Ascending aorta (tissue), 2 donors: ENCODE results near the gene TPST2. TPM values are rescaled to one million over a fixed set of nuclear protein-coding genes. Genes with fewer than 3 reads are reported as not detected.

Experiments used
- DNase-seq, 2 donors: peaks; one replicate each; pipeline ENCODE4 v3.0.0-alpha.2; 2019; ENCODE audit warnings: low spot score in 2 of 2
- H3K27ac ChIP-seq, 2 donors: fragments of 200-600 bp; sonication (generic); one replicate each; pipeline ENCODE4 v1.5.1; 2016 to 2017; ENCODE audit warnings: mild to moderate bottlenecking in 1 of 2
- H3K27me3 ChIP-seq: fragments of 200-600 bp; sonication (generic); one replicate; pipeline ENCODE4 v1.5.1; 2017
- H3K36me3 ChIP-seq, 2 donors: fragments of 200-600 bp; sonication (generic); one replicate each; pipeline ENCODE4 v1.5.1; 2016
- H3K4me1 ChIP-seq, 2 donors: fragments of 200-600 bp; sonication (generic); one replicate each; pipeline ENCODE4 v1.5.1; 2016 to 2017; ENCODE audit warnings: mild to moderate bottlenecking in 1 of 2
- H3K4me3 ChIP-seq, 2 donors: fragments of 200-600 bp; sonication (generic); one replicate each; pipeline ENCODE4 v1.5.1; 2016 to 2017; ENCODE audit warnings: mild to moderate bottlenecking in 1 of 2
- H3K9me3 ChIP-seq, 2 donors: fragments of 200-600 bp; sonication (generic); one replicate each; pipeline ENCODE4 v1.5.1; 2016
- intact Hi-C: fragments of 100-400 bp; cut with DNase I; formaldehyde crosslinking; loops from one replicate; pipeline ENCODE4 v1.15.1; 2023
- total RNA-seq: library from RNA; depleted of rRNA; stranded (reverse); fragments of >200 nt; gene quantifications from one replicate; pipeline ENCODE4 v1.1.0, GENCODE V29; 2016
- TF ChIP-seq, protein P1 (sequence below), 3 experiments: fragments of 200-600 bp in 2 of 3; fragments of 450-650 bp in 1 of 3; sonication (generic) in 2 of 3; IDR thresholded peaks; one replicate each; pipeline ENCODE4 v1.5.1; 2016 to 2019; ENCODE audit warnings: antibody characterized with exemption in 3 of 3, mild to moderate bottlenecking in 1 of 3, moderate library complexity in 1 of 3

TPST2 gene
- total RNA-seq, 1 donor from 2014 or later, result 251 TPM

DNA sequence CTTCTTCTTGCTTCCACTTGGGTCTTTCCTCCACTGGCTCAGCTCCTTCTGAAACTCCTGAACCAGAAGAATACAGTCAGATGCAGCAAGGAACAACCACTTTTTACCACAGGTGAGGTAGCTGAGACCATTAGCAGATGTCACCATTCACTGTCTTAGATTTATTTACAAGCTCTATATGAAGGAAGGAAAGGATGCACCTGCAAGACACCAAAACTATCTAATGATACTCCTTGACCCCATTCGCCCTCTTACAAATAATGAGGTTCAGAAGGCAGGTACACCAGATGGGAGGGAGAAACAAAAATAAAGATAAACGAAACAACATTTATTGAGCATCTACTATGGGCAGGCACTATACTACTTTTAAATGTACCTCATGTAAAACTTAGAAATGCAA lies 87.9 kb downstream of the TPST2 start:
- H3K36me3 ChIP-seq, result peaks cover 95 to 96% of the 10 kb centered on the region in 2 donors

DNA sequence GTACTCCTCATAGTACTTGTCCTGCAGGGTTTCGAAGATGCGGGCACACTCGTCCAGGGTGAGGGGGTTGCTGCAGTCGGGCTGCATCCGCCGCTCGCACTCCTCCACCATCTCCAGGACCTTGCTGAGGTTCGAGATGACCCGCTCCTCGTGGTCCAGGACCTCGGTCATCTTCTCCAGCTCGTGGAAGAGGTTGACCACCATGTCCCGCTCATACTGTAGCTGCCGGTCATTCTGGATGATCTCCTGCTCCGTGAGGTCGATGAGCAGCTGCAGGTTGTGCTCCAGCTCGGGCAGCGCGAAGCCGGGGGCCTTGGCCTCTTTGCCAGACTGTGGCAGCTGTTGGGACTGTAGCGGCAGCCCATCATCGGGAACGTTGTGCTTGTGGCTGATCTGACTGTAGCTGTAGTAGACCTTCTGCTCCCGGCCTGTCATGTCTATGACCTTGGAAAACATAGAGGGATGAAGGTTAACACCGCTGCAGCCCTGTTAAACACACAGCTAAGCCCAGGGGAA lies 90.7 kb downstream of the TPST2 start:
- no peak for DNase-seq
- Histone ChIP-seq H3K27ac (no peak overlapping the region), H3K27me3 (no peaks in the 10 kb centered on the region), H3K9me3 (no peaks in the 10 kb centered on the region), H3K4me3 (no peak overlapping the region), H3K36me3 (peaks cover 93 to 94% of the 10 kb centered on the region in 2 donors), H3K4me1 (no peaks in the 10 kb centered on the region)
- TF ChIP-seq, protein P1, sequence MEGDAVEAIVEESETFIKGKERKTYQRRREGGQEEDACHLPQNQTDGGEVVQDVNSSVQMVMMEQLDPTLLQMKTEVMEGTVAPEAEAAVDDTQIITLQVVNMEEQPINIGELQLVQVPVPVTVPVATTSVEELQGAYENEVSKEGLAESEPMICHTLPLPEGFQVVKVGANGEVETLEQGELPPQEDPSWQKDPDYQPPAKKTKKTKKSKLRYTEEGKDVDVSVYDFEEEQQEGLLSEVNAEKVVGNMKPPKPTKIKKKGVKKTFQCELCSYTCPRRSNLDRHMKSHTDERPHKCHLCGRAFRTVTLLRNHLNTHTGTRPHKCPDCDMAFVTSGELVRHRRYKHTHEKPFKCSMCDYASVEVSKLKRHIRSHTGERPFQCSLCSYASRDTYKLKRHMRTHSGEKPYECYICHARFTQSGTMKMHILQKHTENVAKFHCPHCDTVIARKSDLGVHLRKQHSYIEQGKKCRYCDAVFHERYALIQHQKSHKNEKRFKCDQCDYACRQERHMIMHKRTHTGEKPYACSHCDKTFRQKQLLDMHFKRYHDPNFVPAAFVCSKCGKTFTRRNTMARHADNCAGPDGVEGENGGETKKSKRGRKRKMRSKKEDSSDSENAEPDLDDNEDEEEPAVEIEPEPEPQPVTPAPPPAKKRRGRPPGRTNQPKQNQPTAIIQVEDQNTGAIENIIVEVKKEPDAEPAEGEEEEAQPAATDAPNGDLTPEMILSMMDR (IDR thresholded peaks at IDR 0.05), result no peak
- intact Hi-C loops, result no loop called here

More for the DNA sequence above, 87.9 kb downstream of the TPST2 start:
- Histone ChIP-seq H3K4me3 (no peak overlapping the region), H3K27me3 (no peaks in the 10 kb centered on the region), H3K27ac (no peak overlapping the region), H3K4me1 (no peaks in the 10 kb centered on the region), H3K9me3 (no peaks in the 10 kb centered on the region)
- intact Hi-C loops, result no loop called here
- DNase-seq, result no peak
- TF ChIP-seq, protein P1 (IDR thresholded peaks at IDR 0.05), result no peak

DNA sequence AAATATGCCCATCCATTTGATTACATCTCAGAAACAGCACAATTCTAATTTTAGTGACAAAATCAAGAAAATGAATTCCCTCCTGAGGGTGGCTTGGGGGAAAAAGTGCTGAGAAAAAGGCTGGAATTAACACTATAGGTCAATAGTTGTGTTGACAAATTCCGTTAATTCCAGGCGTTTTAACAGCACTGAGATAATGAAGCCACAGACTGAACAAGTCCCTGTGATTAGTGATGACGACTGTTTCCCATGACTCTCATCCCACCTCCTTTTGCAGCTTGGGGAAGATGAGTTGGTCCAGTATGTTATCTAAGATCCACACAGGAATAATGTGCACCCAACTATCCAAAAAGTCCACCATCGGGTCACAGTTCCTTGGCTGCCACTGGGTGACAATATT lies 93.5 kb downstream of the TPST2 start:
- intact Hi-C loops, result no loop called here
- Histone ChIP-seq H3K36me3 (peaks cover 93 to 94% of the 10 kb centered on the region in 2 donors), H3K27me3 (no peaks in the 10 kb centered on the region)

DNA sequence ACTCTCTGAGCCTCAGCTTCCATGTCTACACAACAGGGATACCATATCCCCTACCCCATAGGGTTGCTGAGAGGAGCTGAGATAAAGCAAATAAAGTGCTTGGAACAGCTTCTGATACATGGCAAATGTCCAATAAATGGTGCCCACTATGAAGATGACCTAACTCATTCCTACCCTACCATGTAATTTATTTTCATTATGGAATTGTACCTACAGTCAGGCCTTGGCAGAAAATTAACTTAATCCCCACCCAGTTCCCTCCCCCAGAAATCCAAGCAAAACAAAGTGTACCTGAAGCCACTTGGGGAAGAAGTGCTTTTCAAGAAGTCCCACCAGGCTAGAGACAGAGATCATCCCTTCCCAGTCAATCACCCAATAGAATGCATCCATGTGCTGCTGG lies 95.4 kb downstream of the TPST2 start:
- no peak overlapping the region for H3K4me3 ChIP-seq
- H3K36me3 ChIP-seq, result peaks cover 83 to 92% of the 10 kb centered on the region in 2 donors
- TF ChIP-seq, protein P1 (IDR thresholded peaks at IDR 0.05), result no peak
- DNase-seq, result no peak
- no peaks in the 10 kb centered on the region for H3K27me3 ChIP-seq
- no peaks in the 10 kb centered on the region for H3K9me3 ChIP-seq
- H3K4me1 ChIP-seq, result no peaks in the 10 kb centered on the region
- intact Hi-C loops, result no loop called here
- H3K27ac ChIP-seq, result no peak overlapping the region

More for the DNA sequence above, 93.5 kb downstream of the TPST2 start:
- H3K27ac ChIP-seq, result no peak overlapping the region
- no peak for DNase-seq
- TF ChIP-seq, protein P1 (IDR thresholded peaks at IDR 0.05), result no peak
- no peaks in the 10 kb centered on the region for H3K4me1 ChIP-seq
- H3K4me3 ChIP-seq, result no peak overlapping the region
- H3K9me3 ChIP-seq, result no peaks in the 10 kb centered on the region

DNA sequence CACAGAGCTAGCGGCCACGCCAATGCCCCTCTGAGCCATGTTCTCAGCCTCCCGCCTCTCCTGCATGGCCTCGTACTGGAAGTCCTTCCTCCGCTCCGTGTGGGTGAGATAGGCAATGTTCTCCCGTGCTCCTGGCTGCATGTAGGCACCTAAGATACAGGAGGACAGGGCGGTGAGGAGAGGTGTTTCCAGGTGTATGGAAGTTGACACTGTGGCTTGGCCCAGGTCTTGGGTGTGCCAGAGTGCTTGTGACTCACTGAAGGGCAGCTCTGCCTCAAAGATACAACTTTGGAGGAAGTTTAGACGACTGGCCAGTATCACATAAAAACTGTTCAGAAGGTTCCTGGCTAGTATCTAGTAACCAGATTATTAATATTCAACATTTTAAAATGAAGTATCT lies 97.7 kb downstream of the TPST2 start:
- Histone ChIP-seq H3K36me3 (peaks cover 76 to 94% of the 10 kb centered on the region in 2 donors), H3K27ac (no peak overlapping the region), H3K4me1 (no peaks in the 10 kb centered on the region), H3K9me3 (no peaks in the 10 kb centered on the region), H3K4me3 (no peak overlapping the region), H3K27me3 (no peaks in the 10 kb centered on the region)
- no peak for DNase-seq
- intact Hi-C loops, result no loop called here
- TF ChIP-seq, protein P1 (IDR thresholded peaks at IDR 0.05), result no peak
